NCI-H1048 (cell line): ENCODE results near the gene VWCE.
"Not testable (repeated sequence)": the region's sequence is repeated elsewhere in the genome, so short reads cannot be mapped to it uniquely, and the experiment has no call there.

ENCODE experiments used
- DNase-seq: peaks from one replicate; lab custom pipeline; 2025; lab: John Stamatoyannopoulos, UW

The VWCE gene

GRCh38 chr11:61210629-61211028 is 84.5 kb downstream of the VWCE start:
- DNase-seq, result not testable (repeated sequence)
